ENCODE measurements around the gene FABP7. TPM values are rescaled to one million over a fixed set of nuclear protein-coding genes. Genes with fewer than 3 reads are reported as not detected.

FABP7 gene
- total and polyA plus RNA-seq, 2 experiments from 2014 or later, result 6.6 to 15.7 TPM

DNA sequence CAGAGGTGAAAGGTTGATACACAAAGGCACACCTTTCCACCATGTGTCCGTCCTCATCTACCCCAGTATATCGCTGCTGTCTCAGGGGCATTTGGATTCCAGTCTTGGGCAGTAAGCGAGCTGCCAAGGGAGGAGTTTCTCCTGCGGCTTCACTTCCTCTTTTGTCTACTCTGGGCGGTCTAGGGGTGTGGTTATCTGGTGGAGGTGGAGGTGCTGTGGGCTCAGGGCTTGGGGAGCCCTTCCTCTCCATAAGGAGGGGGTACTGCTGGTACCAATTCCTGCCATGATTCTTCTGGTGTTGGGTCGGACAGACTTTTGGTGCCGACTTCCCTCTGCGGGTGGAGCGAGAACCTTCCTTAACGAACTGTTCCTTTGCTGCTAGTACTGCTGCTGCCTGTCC lies 31.9 kb upstream of the FABP7 start:
- DNase-seq (ENCODE audit: low spot score) (no peak), ATAC-seq (no peak)
- no peak overlapping the region for H3K4me2 ChIP-seq
- no peaks in the 10 kb centered on the region for H4K20me1 ChIP-seq (replicated peaks; ENCODE audit: insufficient read depth)
- no peak for TF ChIP-seq JUNB (IDR thresholded peaks at IDR 0.05; ENCODE audit: unreplicated experiment)
- TF ChIP-seq, protein P1, sequence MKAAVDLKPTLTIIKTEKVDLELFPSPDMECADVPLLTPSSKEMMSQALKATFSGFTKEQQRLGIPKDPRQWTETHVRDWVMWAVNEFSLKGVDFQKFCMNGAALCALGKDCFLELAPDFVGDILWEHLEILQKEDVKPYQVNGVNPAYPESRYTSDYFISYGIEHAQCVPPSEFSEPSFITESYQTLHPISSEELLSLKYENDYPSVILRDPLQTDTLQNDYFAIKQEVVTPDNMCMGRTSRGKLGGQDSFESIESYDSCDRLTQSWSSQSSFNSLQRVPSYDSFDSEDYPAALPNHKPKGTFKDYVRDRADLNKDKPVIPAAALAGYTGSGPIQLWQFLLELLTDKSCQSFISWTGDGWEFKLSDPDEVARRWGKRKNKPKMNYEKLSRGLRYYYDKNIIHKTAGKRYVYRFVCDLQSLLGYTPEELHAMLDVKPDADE (IDR thresholded peaks at IDR 0.05), result no peak
- TF ChIP-seq ZNF114 (CRISPR knock-in tag; IDR thresholded peaks at IDR 0.05), result no peak
- no peak for TF ChIP-seq ZNF462 (CRISPR knock-in tag; IDR thresholded peaks at IDR 0.05)
- TF ChIP-seq, protein P2, sequence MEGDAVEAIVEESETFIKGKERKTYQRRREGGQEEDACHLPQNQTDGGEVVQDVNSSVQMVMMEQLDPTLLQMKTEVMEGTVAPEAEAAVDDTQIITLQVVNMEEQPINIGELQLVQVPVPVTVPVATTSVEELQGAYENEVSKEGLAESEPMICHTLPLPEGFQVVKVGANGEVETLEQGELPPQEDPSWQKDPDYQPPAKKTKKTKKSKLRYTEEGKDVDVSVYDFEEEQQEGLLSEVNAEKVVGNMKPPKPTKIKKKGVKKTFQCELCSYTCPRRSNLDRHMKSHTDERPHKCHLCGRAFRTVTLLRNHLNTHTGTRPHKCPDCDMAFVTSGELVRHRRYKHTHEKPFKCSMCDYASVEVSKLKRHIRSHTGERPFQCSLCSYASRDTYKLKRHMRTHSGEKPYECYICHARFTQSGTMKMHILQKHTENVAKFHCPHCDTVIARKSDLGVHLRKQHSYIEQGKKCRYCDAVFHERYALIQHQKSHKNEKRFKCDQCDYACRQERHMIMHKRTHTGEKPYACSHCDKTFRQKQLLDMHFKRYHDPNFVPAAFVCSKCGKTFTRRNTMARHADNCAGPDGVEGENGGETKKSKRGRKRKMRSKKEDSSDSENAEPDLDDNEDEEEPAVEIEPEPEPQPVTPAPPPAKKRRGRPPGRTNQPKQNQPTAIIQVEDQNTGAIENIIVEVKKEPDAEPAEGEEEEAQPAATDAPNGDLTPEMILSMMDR (conservative IDR thresholded peaks at IDR 0.05; ENCODE audit: low read depth in 2 of 2), result no peak
- TF ChIP-seq, protein P3, sequence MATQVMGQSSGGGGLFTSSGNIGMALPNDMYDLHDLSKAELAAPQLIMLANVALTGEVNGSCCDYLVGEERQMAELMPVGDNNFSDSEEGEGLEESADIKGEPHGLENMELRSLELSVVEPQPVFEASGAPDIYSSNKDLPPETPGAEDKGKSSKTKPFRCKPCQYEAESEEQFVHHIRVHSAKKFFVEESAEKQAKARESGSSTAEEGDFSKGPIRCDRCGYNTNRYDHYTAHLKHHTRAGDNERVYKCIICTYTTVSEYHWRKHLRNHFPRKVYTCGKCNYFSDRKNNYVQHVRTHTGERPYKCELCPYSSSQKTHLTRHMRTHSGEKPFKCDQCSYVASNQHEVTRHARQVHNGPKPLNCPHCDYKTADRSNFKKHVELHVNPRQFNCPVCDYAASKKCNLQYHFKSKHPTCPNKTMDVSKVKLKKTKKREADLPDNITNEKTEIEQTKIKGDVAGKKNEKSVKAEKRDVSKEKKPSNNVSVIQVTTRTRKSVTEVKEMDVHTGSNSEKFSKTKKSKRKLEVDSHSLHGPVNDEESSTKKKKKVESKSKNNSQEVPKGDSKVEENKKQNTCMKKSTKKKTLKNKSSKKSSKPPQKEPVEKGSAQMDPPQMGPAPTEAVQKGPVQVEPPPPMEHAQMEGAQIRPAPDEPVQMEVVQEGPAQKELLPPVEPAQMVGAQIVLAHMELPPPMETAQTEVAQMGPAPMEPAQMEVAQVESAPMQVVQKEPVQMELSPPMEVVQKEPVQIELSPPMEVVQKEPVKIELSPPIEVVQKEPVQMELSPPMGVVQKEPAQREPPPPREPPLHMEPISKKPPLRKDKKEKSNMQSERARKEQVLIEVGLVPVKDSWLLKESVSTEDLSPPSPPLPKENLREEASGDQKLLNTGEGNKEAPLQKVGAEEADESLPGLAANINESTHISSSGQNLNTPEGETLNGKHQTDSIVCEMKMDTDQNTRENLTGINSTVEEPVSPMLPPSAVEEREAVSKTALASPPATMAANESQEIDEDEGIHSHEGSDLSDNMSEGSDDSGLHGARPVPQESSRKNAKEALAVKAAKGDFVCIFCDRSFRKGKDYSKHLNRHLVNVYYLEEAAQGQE (IDR thresholded peaks at IDR 0.05; ENCODE audit: unreplicated experiment), result no peak
- no peak for TF ChIP-seq NANOG (IDR thresholded peaks at IDR 0.05; ENCODE audit: borderline replicate concordance)
- no peak for TF ChIP-seq EZH2 (IDR thresholded peaks at IDR 0.05; ENCODE audit: low read depth, unreplicated experiment)
- TF ChIP-seq CREB1 (CRISPR knock-in tag; IDR thresholded peaks at IDR 0.05; ENCODE audit: low read depth), result no peak
- no peak for TF ChIP-seq STAT1 (IDR thresholded peaks at IDR 0.05; ENCODE audit: unreplicated experiment)
- no peak for TF ChIP-seq POLR2AphosphoS5 (IDR thresholded peaks at IDR 0.05; ENCODE audit: low read depth)
- no peak for TF ChIP-seq EZH2phosphoT487 (IDR thresholded peaks at IDR 0.05; ENCODE audit: unreplicated experiment)
- TF ChIP-seq ZNF331 (CRISPR knock-in tag; IDR thresholded peaks at IDR 0.05; ENCODE audit: low read depth), result no peak
- H3K27ac Mint-ChIP-seq, result no peak overlapping the region
- no peak overlapping the region for H3K4me3 ChIP-seq
- peaks cover 12% of the 10 kb centered on the region for H3K27me3 ChIP-seq (ENCODE audit: insufficient read depth)
- H3K79me2 ChIP-seq (replicated peaks; ENCODE audit: insufficient read depth), result no peaks in the 10 kb centered on the region
- peaks cover 9% of the 10 kb centered on the region for H3K4me1 ChIP-seq (ENCODE audit: insufficient read depth)
- no peak overlapping the region for H3K4me3 Mint-ChIP-seq
- H3K9me2 ChIP-seq (ENCODE audit: insufficient read depth), result no peaks in the 10 kb centered on the region
- no peaks in the 10 kb centered on the region for H3K36me3 ChIP-seq (ENCODE audit: insufficient read depth)
- no peaks in the 10 kb centered on the region for H3F3A ChIP-seq (replicated peaks; ENCODE audit: low read depth)
- H3K4me1 Mint-ChIP-seq, result peaks cover 9% of the 10 kb centered on the region
- H3K27me3 Mint-ChIP-seq (ENCODE audit: insufficient read depth, low read depth, poor library complexity), result peaks cover 5% of the 10 kb centered on the region
- H2AFZ ChIP-seq, result no peak overlapping the region
- no peak overlapping the region for H3K27ac ChIP-seq (ENCODE audit: low read depth)
- H3K9me3 Mint-ChIP-seq, result peaks cover 17% of the 10 kb centered on the region
- H3K36me3 Mint-ChIP-seq (ENCODE audit: low read depth), result peaks cover 10% of the 10 kb centered on the region

All from GM23338 (cell line).